HG03135 (cell line): ENCODE data around the gene MINDY4.

Experiments used
- ATAC-seq: cut with Tn5 transposase; IDR thresholded peaks from one replicate; pipeline ENCODE4 v1.9.1; 2021; ENCODE audit warnings: mild to moderate bottlenecking, moderate library complexity; ENCODE audit not compliant: unreplicated experiment

Gene MINDY4

GRCh38 chr7:30897770-30898169 lies 126.6 kb downstream of the MINDY4 start:
- ATAC-seq = no peak

- ATAC-seq = no peak
Observed at GRCh38 chr7:30898411-30898810, 127.2 kb downstream of the MINDY4 start.

- ATAC-seq = no peak
Observed at GRCh38 chr7:30899066-30899465, 127.8 kb downstream of the MINDY4 start.

GRCh38 chr7:30899630-30900029 lies 128.4 kb downstream of the MINDY4 start:
- ATAC-seq = no peak

- ATAC-seq = no peak
Observed at GRCh38 chr7:30900053-30900452, 128.8 kb downstream of the MINDY4 start.

- no peak for ATAC-seq
Observed at GRCh38 chr7:30900803-30901362, 129.7 kb downstream of the MINDY4 start.

GRCh38 chr7:30901856-30902255 lies 130.6 kb downstream of the MINDY4 start:
- ATAC-seq = no peak

- no peak for ATAC-seq
Observed at GRCh38 chr7:30902466-30902865, 131.2 kb downstream of the MINDY4 start.

- ATAC-seq = no peak
Observed at GRCh38 chr7:30903146-30903545, 131.9 kb downstream of the MINDY4 start.

- no peak for ATAC-seq
Observed at GRCh38 chr7:30904561-30904960, 133.3 kb downstream of the MINDY4 start.

GRCh38 chr7:30905078-30906012 lies 134.1 kb downstream of the MINDY4 start:
- no peak for ATAC-seq

- no peak for ATAC-seq
Observed at GRCh38 chr7:30906014-30906413, 134.8 kb downstream of the MINDY4 start.

GRCh38 chr7:30906515-30907240 lies 135.5 kb downstream of the MINDY4 start:
- no peak for ATAC-seq

GRCh38 chr7:30907527-30908267 lies 136.5 kb downstream of the MINDY4 start:
- no peak for ATAC-seq

- no peak for ATAC-seq
Observed at GRCh38 chr7:30908681-30909080, 137.5 kb downstream of the MINDY4 start.

- ATAC-seq = no peak
Observed at GRCh38 chr7:30909431-30909830, 138.2 kb downstream of the MINDY4 start.

- ATAC-seq = no peak
Observed at GRCh38 chr7:30910411-30911073, 139.3 kb downstream of the MINDY4 start.

- ATAC-seq = no peak
Observed at GRCh38 chr7:30911133-30911532, 139.9 kb downstream of the MINDY4 start.

GRCh38 chr7:30911561-30911969 lies 140.3 kb downstream of the MINDY4 start, which contains the start of gene AQP1:
AQP1 (plus strand) TSS chr7:30911853; CDS start chr7:30911910, 57 bp downstream.
- ATAC-seq = no peak

- no peak for ATAC-seq
Observed at GRCh38 chr7:30912021-30912730, 141.0 kb downstream of the MINDY4 start.
